Measurements from ENCODE around the gene IGF2BP1.

Gene IGF2BP1

GRCh38 chr17:49015179-49015923 is 18.2 kb downstream of the IGF2BP1 start:
- DNase-seq (ENCODE audit: low read depth) = no peak
- TF ChIP-seq MYC (IDR thresholded peaks at IDR 0.05; ENCODE audit: low read depth, low read length) (no peak), CTCF (IDR thresholded peaks at IDR 0.05; ENCODE audit: low read depth, low read length) (no peak), POLR2A (IDR thresholded peaks at IDR 0.05; ENCODE audit: extremely low read depth, insufficient read length) (no peak), MAX (IDR thresholded peaks at IDR 0.05; ENCODE audit: low read depth, low read length) (no peak)
- no peak overlapping the region for H3K4me3 ChIP-seq (ENCODE audit: low read depth, low read length)

GRCh38 chr17:49015924-49016774 is 19.0 kb downstream of the IGF2BP1 start:
- H3K4me3 ChIP-seq (ENCODE audit: low read depth, low read length) = no peak overlapping the region
- no peak for TF ChIP-seq MYC (IDR thresholded peaks at IDR 0.05; ENCODE audit: low read depth, low read length)
- no peak for DNase-seq (ENCODE audit: low read depth)

DNA sequence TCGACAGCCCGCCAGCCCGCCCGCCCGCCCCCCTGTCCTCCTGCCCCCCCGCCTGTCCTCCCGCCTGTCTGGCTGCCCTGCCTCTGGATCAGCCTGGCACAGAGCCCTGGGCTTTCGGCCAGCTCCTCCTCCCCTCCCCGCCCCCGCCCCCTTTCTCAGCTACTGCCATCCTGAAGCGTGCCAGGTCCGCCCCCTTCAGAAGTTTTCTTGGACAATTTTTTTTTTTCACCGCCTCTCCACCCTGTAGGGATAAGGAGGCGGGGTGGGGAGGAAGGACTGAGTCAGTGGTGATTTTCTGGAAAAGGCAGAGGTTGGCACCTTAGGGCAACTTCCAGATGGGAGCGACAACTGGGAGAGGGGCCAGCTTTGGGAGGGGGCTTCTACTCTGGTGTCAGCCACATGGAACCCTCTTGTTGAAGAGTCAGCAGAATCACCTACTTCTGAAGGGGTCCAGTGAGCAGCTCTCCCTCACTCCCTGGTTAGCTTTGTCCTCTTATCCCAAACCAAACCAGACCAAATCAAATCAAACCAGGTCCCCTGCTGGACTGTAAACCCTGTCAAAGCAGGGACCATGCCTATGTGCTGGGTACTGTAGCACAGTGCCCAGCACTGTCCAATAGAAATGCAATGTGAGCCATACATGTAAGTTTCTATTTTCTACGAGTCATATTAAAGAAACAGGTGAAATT is 19.7 kb downstream of the IGF2BP1 start:
- no peak overlapping the region for H3K4me3 ChIP-seq (ENCODE audit: low read depth, low read length)
- no peak for DNase-seq (ENCODE audit: low read depth)
- TF ChIP-seq POLR2A (IDR thresholded peaks at IDR 0.05; ENCODE audit: extremely low read depth, insufficient read length) (no peak), CTCF (IDR thresholded peaks at IDR 0.05; ENCODE audit: low read depth, low read length) (no peak), MAX (IDR thresholded peaks at IDR 0.05; ENCODE audit: low read depth, low read length) (no peak), MYC (IDR thresholded peaks at IDR 0.05; ENCODE audit: low read depth, low read length) (no peak)

- TF ChIP-seq MYC (IDR thresholded peaks at IDR 0.05; ENCODE audit: low read depth, low read length) (no peak), CTCF (IDR thresholded peaks at IDR 0.05; ENCODE audit: low read depth, low read length) (no peak), MAX (IDR thresholded peaks at IDR 0.05; ENCODE audit: low read depth, low read length) (no peak), POLR2A (IDR thresholded peaks at IDR 0.05; ENCODE audit: extremely low read depth, insufficient read length) (no peak)
- DNase-seq (ENCODE audit: low read depth) = no peak
These were observed 21.0 kb downstream of the IGF2BP1 start for GRCh38 chr17:49018116-49018612.

DNA sequence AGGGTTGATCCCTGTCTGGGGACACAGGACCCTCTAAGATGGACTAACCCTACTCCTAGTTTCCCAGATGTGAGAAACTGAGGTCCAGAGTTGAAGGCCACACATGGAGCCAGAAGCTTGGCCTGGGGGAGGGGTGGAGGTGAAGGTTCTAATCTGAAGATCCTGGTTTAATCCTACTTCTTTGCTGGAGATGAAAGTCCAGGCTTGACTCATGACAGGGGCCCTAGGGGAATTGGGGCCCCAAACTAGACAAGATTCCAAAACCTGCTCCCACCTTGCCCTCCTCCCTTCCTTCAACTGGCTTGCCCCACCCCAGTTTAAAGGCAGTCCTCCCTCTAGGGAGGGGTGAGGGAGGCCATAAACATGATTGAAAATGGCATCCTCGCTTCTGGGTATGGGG is 21.6 kb downstream of the IGF2BP1 start:
- TF ChIP-seq CTCF (IDR thresholded peaks at IDR 0.05; ENCODE audit: low read depth, low read length) = no peak
- DNase-seq (ENCODE audit: low read depth) = no peak
- H3K4me3 ChIP-seq (ENCODE audit: low read depth, low read length) = no peak overlapping the region

More at GRCh38 chr17:49018116-49018612, 21.0 kb downstream of the IGF2BP1 start:
- no peak overlapping the region for H3K4me3 ChIP-seq (ENCODE audit: low read depth, low read length)

GRCh38 chr17:49020609-49021008 is 23.4 kb downstream of the IGF2BP1 start:
- no peak overlapping the region for H3K4me3 ChIP-seq (ENCODE audit: low read depth, low read length)

More at GRCh38 chr17:49020609-49021008, 23.4 kb downstream of the IGF2BP1 start:
- TF ChIP-seq POLR2A (IDR thresholded peaks at IDR 0.05; ENCODE audit: extremely low read depth, insufficient read length) (no peak), MYC (IDR thresholded peaks at IDR 0.05; ENCODE audit: low read depth, low read length) (no peak), CTCF (IDR thresholded peaks at IDR 0.05; ENCODE audit: low read depth, low read length) (no peak), MAX (IDR thresholded peaks at IDR 0.05; ENCODE audit: low read depth, low read length) (no peak)
- no peak for DNase-seq (ENCODE audit: low read depth)

All from NB4 (cell line).